Measurements from ENCODE around the gene FNBP1L. TPM values are rescaled to one million over a fixed set of nuclear protein-coding genes. Genes with fewer than 3 reads are reported as not detected.

FNBP1L gene
- total RNA-seq (2014; rRNA removed; shearing (Covaris generic)): 35.4 and 40.7 TPM in 2 replicates

GRCh38 chr1:93447481-93448291, at the start of gene FNBP1L:
TSS of gene FNBP1L (plus strand) at chr1:93448118. CDS start at chr1:93448282, 164 bp downstream.
- DNase-seq (ENCODE audit: low read depth): peak; percentile 94

- no peak for DNase-seq (ENCODE audit: low read depth)
Observed at GRCh38 chr1:93399781-93400180, 48.1 kb upstream of the FNBP1L start.

- DNase-seq (ENCODE audit: low read depth): no peak
Observed at GRCh38 chr1:93408203-93408602, 39.7 kb upstream of the FNBP1L start.

GRCh38 chr1:93411000-93411399, 36.9 kb upstream of the FNBP1L start:
- no peak for DNase-seq (ENCODE audit: low read depth)

GRCh38 chr1:93414749-93415148, 33.2 kb upstream of the FNBP1L start:
- no peak for DNase-seq (ENCODE audit: low read depth)

- no peak for DNase-seq (ENCODE audit: low read depth)
Observed at GRCh38 chr1:93415296-93415695, 32.6 kb upstream of the FNBP1L start.

- no peak for DNase-seq (ENCODE audit: low read depth)
Observed at GRCh38 chr1:93416183-93416582, 31.7 kb upstream of the FNBP1L start.

GRCh38 chr1:93419344-93419743, 28.6 kb upstream of the FNBP1L start:
- DNase-seq (ENCODE audit: low read depth): no peak

GRCh38 chr1:93420400-93420799, 27.5 kb upstream of the FNBP1L start:
- DNase-seq (ENCODE audit: low read depth): no peak

- no peak for DNase-seq (ENCODE audit: low read depth)
Observed at GRCh38 chr1:93426181-93426580, 21.7 kb upstream of the FNBP1L start.

GRCh38 chr1:93427656-93428055, 20.3 kb upstream of the FNBP1L start:
- DNase-seq (ENCODE audit: low read depth): no peak

- no peak for DNase-seq (ENCODE audit: low read depth)
Observed at GRCh38 chr1:93433407-93433961, 14.4 kb upstream of the FNBP1L start.

- DNase-seq (ENCODE audit: low read depth): no peak
Observed at GRCh38 chr1:93434088-93434487, 13.8 kb upstream of the FNBP1L start.

GRCh38 chr1:93434987-93435386, 12.9 kb upstream of the FNBP1L start:
- DNase-seq (ENCODE audit: low read depth): no peak

GRCh38 chr1:93435443-93435842, 12.5 kb upstream of the FNBP1L start:
- DNase-seq (ENCODE audit: low read depth): no peak

- no peak for DNase-seq (ENCODE audit: low read depth)
Observed at GRCh38 chr1:93436496-93436895, 11.4 kb upstream of the FNBP1L start.

- no peak for DNase-seq (ENCODE audit: low read depth)
Observed at GRCh38 chr1:93437976-93438605, 9.8 kb upstream of the FNBP1L start.

- DNase-seq (ENCODE audit: low read depth): no peak
Observed at GRCh38 chr1:93438716-93439115, 9.2 kb upstream of the FNBP1L start.

GRCh38 chr1:93440272-93440671, 7.6 kb upstream of the FNBP1L start:
- DNase-seq (ENCODE audit: low read depth): no peak

- no peak for DNase-seq (ENCODE audit: low read depth)
Observed at GRCh38 chr1:93440706-93441105, 7.2 kb upstream of the FNBP1L start.

GRCh38 chr1:93441589-93441988, 6.3 kb upstream of the FNBP1L start:
- DNase-seq (ENCODE audit: low read depth): no peak

GRCh38 chr1:93442008-93442666, 5.8 kb upstream of the FNBP1L start:
- DNase-seq (ENCODE audit: low read depth): no peak
